ENCODE data around the gene POLR3G. TPM values are rescaled to one million over a fixed set of nuclear protein-coding genes. Genes with fewer than 3 reads are reported as not detected.

Gene POLR3G
- total RNA-seq, 1 donor from 2014 or later, result 0.88 TPM

DNA sequence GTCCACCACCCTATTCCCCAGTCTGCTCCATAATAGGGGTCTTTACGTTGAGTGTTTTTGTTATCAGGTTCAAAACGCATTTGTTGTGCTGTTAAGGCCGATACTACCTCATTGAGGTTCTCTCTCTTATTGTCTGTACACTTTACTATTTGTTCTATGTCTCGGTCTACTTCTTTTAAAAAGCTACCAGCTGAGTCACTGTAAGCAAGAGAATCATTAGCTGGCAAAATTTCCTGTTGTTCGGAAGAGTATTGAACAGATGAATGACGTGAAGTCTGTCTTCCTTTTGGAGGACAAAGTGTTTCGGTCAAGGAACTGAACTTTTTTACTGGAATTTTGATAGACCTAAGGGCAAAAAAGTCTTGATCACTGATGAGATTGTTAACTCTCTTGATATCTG, 44.4 kb downstream of the POLR3G start:
- DNase-seq, result no peak
- H3K27ac ChIP-seq (replicated peaks), result no peak overlapping the region
- peaks cover 62% of the 10 kb centered on the region for H3K36me3 ChIP-seq
- TF ChIP-seq, protein P1, sequence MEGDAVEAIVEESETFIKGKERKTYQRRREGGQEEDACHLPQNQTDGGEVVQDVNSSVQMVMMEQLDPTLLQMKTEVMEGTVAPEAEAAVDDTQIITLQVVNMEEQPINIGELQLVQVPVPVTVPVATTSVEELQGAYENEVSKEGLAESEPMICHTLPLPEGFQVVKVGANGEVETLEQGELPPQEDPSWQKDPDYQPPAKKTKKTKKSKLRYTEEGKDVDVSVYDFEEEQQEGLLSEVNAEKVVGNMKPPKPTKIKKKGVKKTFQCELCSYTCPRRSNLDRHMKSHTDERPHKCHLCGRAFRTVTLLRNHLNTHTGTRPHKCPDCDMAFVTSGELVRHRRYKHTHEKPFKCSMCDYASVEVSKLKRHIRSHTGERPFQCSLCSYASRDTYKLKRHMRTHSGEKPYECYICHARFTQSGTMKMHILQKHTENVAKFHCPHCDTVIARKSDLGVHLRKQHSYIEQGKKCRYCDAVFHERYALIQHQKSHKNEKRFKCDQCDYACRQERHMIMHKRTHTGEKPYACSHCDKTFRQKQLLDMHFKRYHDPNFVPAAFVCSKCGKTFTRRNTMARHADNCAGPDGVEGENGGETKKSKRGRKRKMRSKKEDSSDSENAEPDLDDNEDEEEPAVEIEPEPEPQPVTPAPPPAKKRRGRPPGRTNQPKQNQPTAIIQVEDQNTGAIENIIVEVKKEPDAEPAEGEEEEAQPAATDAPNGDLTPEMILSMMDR (IDR thresholded peaks at IDR 0.05; ENCODE audit: borderline replicate concordance), result no peak
- H3K9me3 ChIP-seq (replicated peaks), result no peaks in the 10 kb centered on the region
- H3K4me1 ChIP-seq, result no peaks in the 10 kb centered on the region
- intact Hi-C loops (cut with micrococcal nuclease), result no loop called here
- H3K4me3 ChIP-seq, result no peak overlapping the region
- no peaks in the 10 kb centered on the region for H3K27me3 ChIP-seq (ENCODE audit: low read depth)

DNA sequence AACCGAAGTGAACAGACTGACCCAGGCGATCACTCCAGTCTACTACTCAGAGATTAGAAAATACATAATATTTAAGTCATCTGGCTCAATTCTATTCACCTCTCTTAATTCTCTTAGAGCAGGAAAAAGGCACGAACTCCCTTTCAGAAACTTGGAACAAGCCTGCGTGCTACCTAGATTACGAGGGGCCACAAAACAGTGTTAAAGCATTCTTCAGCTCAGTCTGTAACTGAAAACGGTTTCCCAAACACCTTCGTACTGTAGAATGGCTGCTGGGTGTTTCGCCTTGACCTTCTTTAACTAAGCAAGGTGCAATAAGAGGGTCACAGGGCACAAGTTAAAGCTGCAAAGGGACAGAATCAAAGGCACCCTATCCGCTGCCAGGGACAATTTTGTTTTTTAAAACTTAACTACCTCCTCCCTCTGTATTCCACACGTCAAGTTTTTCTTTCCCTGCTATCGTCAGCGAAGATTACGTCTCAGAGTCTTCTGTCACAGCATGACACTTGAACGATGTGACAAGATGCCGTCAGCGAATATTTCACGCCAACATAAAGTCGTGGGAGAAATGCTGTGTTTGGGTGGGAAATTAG, 54.0 kb downstream of the POLR3G start:
- TF ChIP-seq, protein P1 (IDR thresholded peaks at IDR 0.05; ENCODE audit: borderline replicate concordance), result no peak
- no peak for DNase-seq
- H3K9me3 ChIP-seq (replicated peaks), result no peaks in the 10 kb centered on the region
- H3K4me3 ChIP-seq, result peak overlapping the region; percentile 97
- H3K4me1 ChIP-seq, result peaks cover 50% of the 10 kb centered on the region
- H3K27me3 ChIP-seq (ENCODE audit: low read depth), result peaks cover 12% of the 10 kb centered on the region
- H3K27ac ChIP-seq (replicated peaks), result peak overlapping the region; percentile 95
- peaks cover 18% of the 10 kb centered on the region for H3K36me3 ChIP-seq
- intact Hi-C loops (cut with micrococcal nuclease), result loop anchor here (10.0 kb wide), 1 partner anchor 54 kb away; the partner anchor contains the start of genes MBLAC2 and POLR3G

DNA sequence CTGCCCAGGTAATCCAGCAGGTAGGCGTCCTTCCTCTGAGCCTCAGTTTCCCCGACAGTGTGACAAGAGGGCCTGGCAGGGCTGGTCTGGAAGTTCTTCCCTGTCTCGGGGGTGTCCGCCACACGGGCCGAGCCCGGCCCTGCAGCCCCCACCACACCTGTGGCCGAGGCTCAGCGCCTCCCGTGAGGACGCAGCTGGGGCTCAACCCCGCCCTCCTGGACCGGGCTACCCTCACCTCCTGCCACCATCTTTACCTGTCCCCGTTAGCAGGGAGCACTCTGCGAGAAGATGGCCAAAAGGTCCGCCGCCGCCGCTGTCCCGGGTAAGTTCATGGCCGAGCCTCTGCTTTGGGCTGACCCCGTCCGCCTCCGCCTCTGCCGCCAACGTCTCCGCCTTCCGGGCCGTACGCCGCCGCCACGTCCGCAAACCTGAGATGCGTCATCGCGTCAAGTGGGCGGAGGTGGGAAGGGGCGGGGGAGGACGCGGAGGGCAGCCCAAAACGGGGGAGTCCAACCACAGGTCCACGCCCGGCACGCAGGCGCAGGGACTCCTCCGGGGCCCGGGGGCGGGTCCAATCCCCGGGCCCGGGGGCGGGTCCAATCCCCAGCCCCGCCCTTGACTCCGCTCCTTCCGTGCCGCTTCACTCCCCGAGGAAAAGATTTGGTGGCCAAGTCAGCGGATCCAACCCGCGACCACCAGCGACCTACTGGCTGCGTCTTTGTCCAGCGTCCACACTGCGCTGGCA, 54.7 kb downstream of the POLR3G start, which contains the start of gene LYSMD3:
Gene LYSMD3 (minus strand): TSS at position 391 of the 745 bp plus-strand sequence. CDS start 4,295 bp downstream, outside the sequence.
- peak; percentile 99 for DNase-seq
- Histone ChIP-seq H3K27ac (replicated peaks) (peak within 1 kb of the TSS; percentile 95), H3K36me3 (peaks cover 12% of the 10 kb centered on the region), H3K9me3 (replicated peaks) (no peaks in the 10 kb centered on the region), H3K4me1 (peaks cover 50% of the 10 kb centered on the region), H3K4me3 (peak within 1 kb of the TSS; percentile 97), H3K27me3 (ENCODE audit: low read depth) (peaks cover 18% of the 10 kb centered on the region)
- TF ChIP-seq, protein P1 (IDR thresholded peaks at IDR 0.05; ENCODE audit: borderline replicate concordance), result no peak
- intact Hi-C loops (cut with micrococcal nuclease), result loop anchor here (10.0 kb wide), 1 partner anchor 55 kb away; the partner anchor contains the start of genes MBLAC2 and POLR3G

DNA sequence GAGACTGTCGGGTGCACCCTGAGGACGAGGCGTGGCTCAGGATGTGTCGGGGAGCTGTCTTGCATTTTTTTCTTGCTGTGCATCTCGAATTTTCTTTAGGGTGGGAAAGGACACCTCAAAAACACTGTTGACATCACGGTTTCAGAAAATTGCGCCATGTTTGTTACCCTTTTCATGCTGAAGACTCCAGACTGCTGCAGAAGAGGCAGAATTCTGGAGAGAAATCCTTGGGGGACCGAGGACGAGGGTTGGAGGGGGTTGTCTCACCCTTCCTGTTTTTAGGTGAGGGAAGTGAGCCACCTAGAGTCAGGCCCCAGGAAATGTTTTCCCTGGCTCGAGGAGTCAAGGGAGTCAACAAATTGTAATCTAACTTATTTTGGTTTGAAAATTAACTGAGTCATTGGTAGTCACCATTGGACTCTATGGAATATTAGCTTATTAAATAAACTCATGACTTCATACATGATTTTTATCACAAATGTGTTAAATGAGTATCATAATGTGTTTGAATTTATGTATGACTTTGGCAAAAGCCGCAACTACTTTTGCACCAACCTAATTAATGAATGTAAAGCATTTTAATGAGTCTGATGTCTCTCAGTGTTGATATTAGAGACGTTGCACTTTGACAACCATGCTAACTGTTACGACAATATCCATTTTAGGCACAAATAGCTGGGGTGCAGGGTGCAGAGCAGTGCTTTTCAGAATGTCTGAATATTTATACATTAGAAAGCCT, 55.4 kb downstream of the POLR3G start:
- peak; percentile 36 for DNase-seq
- TF ChIP-seq, protein P1 (IDR thresholded peaks at IDR 0.05; ENCODE audit: borderline replicate concordance), result peak; percentile 82
- Histone ChIP-seq H3K9me3 (replicated peaks) (no peaks in the 10 kb centered on the region), H3K4me1 (peaks cover 50% of the 10 kb centered on the region), H3K27me3 (ENCODE audit: low read depth) (peaks cover 22% of the 10 kb centered on the region), H3K27ac (replicated peaks) (peak overlapping the region; percentile 95), H3K36me3 (peaks cover 4% of the 10 kb centered on the region), H3K4me3 (peak overlapping the region; percentile 97)
- intact Hi-C loops (cut with micrococcal nuclease), result loop anchor here (10.0 kb wide), 2 partner anchors 55 to 95 kb away; partner anchors contain the start of genes MBLAC2 and POLR3G
